DOHH2 (cell line): ENCODE results near the gene PNLIPRP1.

Source experiments
- H3F3A ChIP-seq: fragments of 200-600 bp; sonication (generic), shearing (Covaris generic); 2 replicates; pipeline ENCODE4 v1.6.0; 2016; ENCODE audit warnings: antibody characterized with exemption, mild to moderate bottlenecking; ENCODE audit not compliant: control insufficient read depth, insufficient read depth
- H3K27ac ChIP-seq: fragments of 200-600 bp; sonication (generic); 2 replicates; pipeline ENCODE4 v1.5.1; 2014; ENCODE audit warnings: low read depth, mild to moderate bottlenecking, low read length, moderate library complexity
- H3K27me3 ChIP-seq: fragments of 200-600 bp; sonication (generic); 2 replicates; pipeline ENCODE4 v1.6.1; 2014; ENCODE audit warnings: mild to moderate bottlenecking, low read length, mixed read lengths; ENCODE audit not compliant: control insufficient read depth
- H3K36me3 ChIP-seq: fragments of 200-600 bp; sonication (generic); 2 replicates; pipeline ENCODE4 v1.6.1; 2014; ENCODE audit warnings: mild to moderate bottlenecking, low read length, moderate library complexity, mixed read lengths; ENCODE audit not compliant: control insufficient read depth
- H3K4me1 ChIP-seq: fragments of 200-600 bp; sonication (generic); 2 replicates; pipeline ENCODE4 v1.6.1; 2014; ENCODE audit warnings: mild to moderate bottlenecking, low read length, mixed read lengths; ENCODE audit not compliant: control insufficient read depth
- H3K4me2 ChIP-seq: fragments of 200-600 bp; sonication (generic); 2 replicates; pipeline ENCODE4 v1.6.0; 2014; ENCODE audit warnings: mild to moderate bottlenecking, low read length, moderate library complexity
- H3K4me3 ChIP-seq: fragments of 200-600 bp; sonication (generic); 2 replicates; pipeline ENCODE4 v1.5.1; 2014; ENCODE audit warnings: mild to moderate bottlenecking, low read length, mixed read lengths
- H3K79me2 ChIP-seq: fragments of 200-600 bp; sonication (generic); 2 replicates; pipeline ENCODE4 v1.6.1; 2014; ENCODE audit warnings: mild to moderate bottlenecking, low read length, mixed read lengths; ENCODE audit not compliant: control insufficient read depth
- H3K9me2 ChIP-seq: fragments of 200-600 bp; sonication (generic); replicated peaks from 2 replicates; pipeline ENCODE4 v1.6.1; 2014; ENCODE audit warnings: mild to moderate bottlenecking, low read length, mixed read lengths; ENCODE audit not compliant: control insufficient read depth
- H3K9me3 ChIP-seq: fragments of 200-600 bp; sonication (generic); 2 replicates; pipeline ENCODE4 v1.6.1; 2014; ENCODE audit warnings: antibody characterized with exemption, low read length, mixed read lengths; ENCODE audit not compliant: control insufficient read depth, insufficient read depth
- H4K20me1 ChIP-seq: fragments of 200-600 bp; sonication (generic); 2 replicates; pipeline ENCODE4 v1.6.0; 2014; ENCODE audit warnings: low read depth, mild to moderate bottlenecking, antibody characterized with exemption, low read length, moderate library complexity; ENCODE audit not compliant: control insufficient read depth, insufficient read depth
- CTCF ChIP-seq: fragments of 200-600 bp; sonication (generic); IDR thresholded peaks from one replicate; pipeline ENCODE4 v1.5.1; 2014; ENCODE audit warnings: antibody characterized with exemption, mild to moderate bottlenecking, low read depth, low read length; ENCODE audit not compliant: poor library complexity, severe bottlenecking
- EZH2phosphoT487 ChIP-seq: fragments of 200-600 bp; sonication (generic); IDR thresholded peaks from 2 replicates; pipeline ENCODE4 v1.6.1; 2017; ENCODE audit warnings: borderline replicate concordance, mild to moderate bottlenecking, antibody characterized with exemption, low read length, moderate library complexity, mixed read lengths

PNLIPRP1 gene

DNA sequence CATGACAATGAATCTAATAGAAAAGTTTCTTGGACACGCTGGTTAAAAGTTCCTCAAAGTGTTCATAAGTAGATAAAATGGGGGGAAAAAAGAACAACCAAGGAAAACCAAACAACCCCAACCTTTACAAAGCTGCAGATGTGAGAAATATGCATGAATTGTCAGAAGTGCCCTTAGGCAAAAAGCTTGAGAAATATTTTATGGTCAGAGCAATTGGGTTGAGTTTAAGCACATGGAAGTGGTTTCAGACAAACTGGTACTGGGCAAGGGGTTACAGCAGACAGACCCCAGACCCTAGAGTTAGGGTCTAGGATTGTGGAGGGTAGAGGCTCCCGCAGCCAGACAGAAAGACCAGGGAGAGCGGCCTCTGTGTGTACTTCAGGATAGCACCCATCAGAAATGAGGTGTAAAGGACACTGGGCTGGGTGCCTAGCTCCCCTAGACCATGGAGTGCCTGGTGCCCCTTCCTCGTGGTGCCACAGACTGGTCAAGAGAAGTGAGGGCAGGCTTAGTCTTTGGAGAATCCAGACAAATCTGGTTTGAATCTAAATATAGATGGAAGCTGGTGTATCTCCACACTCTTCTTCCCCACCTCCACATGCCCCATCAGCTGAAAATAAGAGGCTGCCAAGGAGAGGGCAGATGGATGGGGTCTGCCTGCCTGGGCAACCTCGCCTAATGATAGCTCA lies 67.2 kb downstream of the PNLIPRP1 start:
- no peaks in the 10 kb centered on the region for H3K27me3 ChIP-seq
- H3K36me3 ChIP-seq = no peaks in the 10 kb centered on the region
- TF ChIP-seq EZH2phosphoT487 = no peak
- no peak for TF ChIP-seq CTCF
- no peaks in the 10 kb centered on the region for H3K4me1 ChIP-seq
- no peak overlapping the region for H3K4me2 ChIP-seq
- H3K9me3 ChIP-seq = no peaks in the 10 kb centered on the region
- H3K79me2 ChIP-seq = no peaks in the 10 kb centered on the region
- no peaks in the 10 kb centered on the region for H4K20me1 ChIP-seq
- no peaks in the 10 kb centered on the region for H3K9me2 ChIP-seq
- H3K27ac ChIP-seq = no peak overlapping the region
- no peaks in the 10 kb centered on the region for H3F3A ChIP-seq
- H3K4me3 ChIP-seq = no peak overlapping the region
